NAMALWA (cell line): Measurements from ENCODE around the gene ZNF112.

Experiments
- DNase-seq: peaks from one replicate; pipeline ENCODE4 v3.0.0-alpha.2; 2015; ENCODE audit warnings: low spot score

Gene ZNF112

GRCh38 chr19:44282846-44283245, 73.6 kb downstream of the ZNF112 start:
- DNase-seq, result no peak

- DNase-seq, result no peak
Measured at GRCh38 chr19:44280916-44281315, 75.6 kb downstream of the ZNF112 start.

GRCh38 chr19:44278181-44278690, 78.2 kb downstream of the ZNF112 start:
- DNase-seq, result no peak

- no peak for DNase-seq
Measured at GRCh38 chr19:44277331-44277730, 79.1 kb downstream of the ZNF112 start.
